Renal cortical epithelial cell (primary cell): ENCODE results near the gene KRT33A. TPM values are rescaled to one million over a fixed set of nuclear protein-coding genes. Genes with fewer than 3 reads are reported as not detected.

ENCODE experiments used
- DNase-seq: peaks from one replicate; pipeline ENCODE4 v3.0.0-alpha.2; 2011; ENCODE audit warnings: low read depth
- total RNA-seq: library from RNA; depleted of rRNA; stranded (reverse); fragments of >200 nt; gene quantifications from 2 replicates; pipeline ENCODE4 v1.2.3, GENCODE V29; 2014

KRT33A gene
- total RNA-seq, 1 donor from 2014 or later, result not detected

DNA sequence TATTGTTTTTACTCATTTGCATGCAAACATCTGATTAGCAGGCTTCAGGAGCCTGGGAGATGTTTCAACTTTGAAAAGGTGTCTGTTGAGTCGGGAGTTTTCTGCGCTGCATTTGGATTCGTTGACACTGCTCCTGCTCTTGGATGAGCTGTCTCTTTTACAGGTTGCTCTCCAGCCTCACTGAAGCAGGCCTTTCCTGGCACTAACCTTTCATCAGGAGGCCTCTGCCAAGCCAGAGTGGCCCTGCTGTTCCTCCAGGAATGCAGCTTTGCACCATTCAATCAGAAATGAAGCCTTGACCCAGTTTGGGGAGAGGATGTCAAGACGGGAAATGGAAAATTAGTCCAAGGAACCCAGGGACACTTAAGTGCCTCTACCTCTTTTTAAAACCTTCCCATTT, 47.6 kb downstream of the KRT33A start:
- DNase-seq, result no peak

DNA sequence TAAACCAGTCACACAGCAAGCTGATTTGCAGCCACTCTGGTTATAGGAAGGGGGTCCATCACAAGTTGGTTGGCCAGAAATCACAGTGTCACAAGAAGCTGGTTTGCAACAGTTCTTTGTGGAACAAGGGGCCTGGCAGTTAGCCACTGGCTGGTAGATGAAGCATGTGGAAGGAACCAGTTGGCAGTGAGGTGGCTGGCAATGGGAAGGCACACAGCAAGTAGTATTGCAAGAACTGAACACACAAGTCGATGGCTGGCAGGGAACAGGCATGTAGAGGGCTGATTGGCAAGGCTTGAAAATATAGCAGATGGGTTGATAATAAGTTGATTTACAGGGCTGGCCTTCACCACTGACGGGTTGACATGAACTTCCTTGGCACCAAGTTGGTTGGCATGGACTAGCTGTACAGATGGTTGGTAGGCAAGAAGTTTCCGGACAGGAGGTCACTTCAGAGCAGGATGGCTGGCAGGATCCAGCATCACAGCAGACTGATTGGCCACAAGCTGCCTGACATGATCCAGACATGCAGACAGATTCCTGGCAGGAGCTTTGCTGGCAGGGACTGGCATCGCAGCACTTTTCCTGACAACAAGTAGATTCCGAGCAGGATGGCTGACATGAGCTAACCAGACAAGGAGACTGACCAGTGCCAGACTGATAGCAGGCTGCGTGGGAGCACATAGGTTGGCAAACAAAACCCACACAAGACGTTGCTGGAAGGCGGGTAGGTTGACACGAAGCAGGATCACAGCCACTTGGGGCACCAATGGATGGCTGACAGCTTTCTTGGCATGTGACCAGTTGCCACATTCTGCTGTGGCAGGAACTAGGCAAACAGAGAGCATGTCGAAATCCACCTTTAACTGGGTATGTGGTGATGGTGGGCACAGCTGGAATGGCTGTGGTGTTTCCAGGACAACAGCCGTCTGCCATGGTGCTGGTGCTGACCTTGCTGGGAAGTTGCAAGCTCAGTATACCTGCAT, 48.4 kb downstream of the KRT33A start, which contains the start of gene KRTAP29-1:
Gene KRTAP29-1, minus strand, starts transcription at position 936 of the 986 bp plus-strand sequence. Its CDS starts 0 bp downstream, at position 936.
- no peak for DNase-seq

DNA sequence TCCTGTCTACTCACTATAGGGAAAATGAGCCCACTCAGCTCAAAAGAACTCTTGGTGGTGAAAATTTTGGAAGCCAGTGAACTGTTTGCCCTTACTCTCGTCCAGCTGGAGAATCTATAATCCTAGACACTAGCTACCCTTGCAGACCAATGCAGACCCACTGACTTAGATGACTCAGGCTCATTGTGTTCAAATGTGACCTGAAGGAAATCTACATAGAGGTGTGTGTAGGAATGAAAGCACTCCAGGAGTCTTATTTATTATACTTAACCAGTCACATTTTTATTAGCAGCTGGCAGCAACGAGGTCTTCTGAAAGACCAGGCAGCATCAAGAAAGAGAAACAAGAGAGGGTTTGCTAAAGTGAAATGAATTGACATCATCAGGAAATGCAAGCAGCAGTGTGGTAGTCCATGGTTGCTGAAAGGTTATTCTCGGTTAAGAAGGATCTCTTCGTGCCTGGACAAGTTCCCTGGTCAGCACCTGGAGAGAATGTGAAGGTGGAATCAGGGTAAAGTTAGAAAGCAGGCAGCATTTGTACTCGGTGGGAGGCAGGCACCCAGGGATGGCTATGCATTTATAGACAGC, 49.3 kb downstream of the KRT33A start:
- DNase-seq, result peak; percentile 71

DNA sequence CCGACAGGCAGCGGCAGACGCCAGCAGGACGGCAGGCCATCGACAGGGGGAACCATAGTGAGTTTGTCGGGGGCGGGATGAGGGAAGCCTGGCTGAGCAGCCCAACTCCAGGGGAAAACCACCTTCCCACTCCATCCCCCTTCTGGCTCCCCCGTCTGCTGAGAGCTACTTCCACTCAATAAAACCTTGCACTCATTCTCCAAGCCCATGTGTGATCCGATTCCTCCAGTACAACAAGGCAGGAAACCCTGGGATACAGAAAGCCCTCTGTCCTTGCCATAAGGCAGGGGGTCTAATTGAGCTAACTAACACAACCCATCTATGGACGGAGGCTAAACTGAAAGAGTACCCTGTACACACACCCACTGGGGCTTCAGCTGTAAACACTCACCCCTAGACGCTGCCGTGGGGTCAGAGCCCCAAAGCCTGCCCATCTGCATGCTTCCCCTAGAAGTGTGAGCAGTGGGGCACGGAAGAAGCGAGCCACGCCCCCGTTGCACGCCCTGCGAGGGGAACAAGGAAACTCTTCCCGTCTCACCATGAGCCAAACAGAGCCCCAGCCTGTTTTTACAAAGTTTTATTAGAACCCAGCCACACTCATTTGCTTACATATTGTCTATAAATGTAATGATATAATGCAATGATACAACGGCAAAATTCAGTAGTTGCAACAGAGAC, 52.0 kb downstream of the KRT33A start:
- DNase-seq, result no peak

DNA sequence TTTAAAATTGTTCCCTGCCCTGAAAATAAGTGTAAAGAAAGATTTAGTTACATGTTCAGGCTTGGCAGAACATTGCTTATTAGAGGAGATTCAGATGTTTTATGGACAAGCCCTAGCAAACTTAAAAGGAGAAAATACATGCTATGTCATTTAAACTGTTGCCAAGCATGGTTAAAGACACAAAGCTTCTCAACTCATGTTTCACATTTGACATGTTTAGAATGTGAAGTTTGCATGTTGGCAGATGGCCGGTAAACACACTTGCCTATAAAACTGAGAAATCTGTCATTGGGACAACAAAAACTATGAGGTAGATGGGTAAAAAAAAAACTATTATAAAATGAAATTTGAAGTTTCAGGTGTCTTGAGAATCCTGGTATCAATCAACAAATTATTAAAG, 53.8 kb downstream of the KRT33A start:
- no peak for DNase-seq

Other genes with a start within 250 kb of the KRT33A start
- gene KRTAP4-16, start 248.6 kb downstream of the KRT33A start, total RNA-seq, result not detected in 2 replicates
- gene KRTAP4-9, start 245.4 kb downstream of the KRT33A start, total RNA-seq, result not detected in 2 replicates
- not detected in 2 replicates for gene KRTAP4-11, start 232.5 kb downstream of the KRT33A start, total RNA-seq
- not detected in 2 replicates for gene KRTAP4-12, start 226.6 kb downstream of the KRT33A start, total RNA-seq
- gene KRTAP4-6, start 210.3 kb downstream of the KRT33A start, total RNA-seq, result not detected in 2 replicates
- gene KRTAP4-5, start 201.0 kb downstream of the KRT33A start, total RNA-seq, result not detected in 2 replicates
- gene KRTAP4-4, start 190.1 kb downstream of the KRT33A start, total RNA-seq, result not detected in 2 replicates
- gene KRTAP4-3, start 182.6 kb downstream of the KRT33A start, total RNA-seq, result not detected in 2 replicates
- not detected in 2 replicates for gene KRTAP4-2, start 172.6 kb downstream of the KRT33A start, total RNA-seq
- not detected in 2 replicates for gene KRTAP4-1, start 165.9 kb downstream of the KRT33A start, total RNA-seq
- not detected in 2 replicates for gene KRTAP9-1, start 160.9 kb downstream of the KRT33A start, total RNA-seq
- gene KRTAP9-2, start 124.2 kb downstream of the KRT33A start, total RNA-seq, result not detected in 2 replicates
- gene KRTAP9-3, start 118.4 kb downstream of the KRT33A start, total RNA-seq, result not detected in 2 replicates
- gene KRTAP9-8, start 112.8 kb downstream of the KRT33A start, total RNA-seq, result not detected in 2 replicates
- gene KRTAP9-4, start 101.1 kb downstream of the KRT33A start, total RNA-seq, result not detected in 2 replicates
- not detected in 2 replicates for gene KRTAP9-9, start 95.4 kb downstream of the KRT33A start, total RNA-seq
- gene KRTAP9-6, start 85.5 kb downstream of the KRT33A start, total RNA-seq, result not detected in 2 replicates
- not detected in 2 replicates for gene KRTAP9-7, start 75.1 kb downstream of the KRT33A start, total RNA-seq
- gene KRTAP29-1, start 48.0 kb downstream of the KRT33A start, total RNA-seq, result not detected in 2 replicates
- not detected in 2 replicates for gene KRTAP16-1, start 41.5 kb downstream of the KRT33A start, total RNA-seq
- gene KRTAP17-1, start 35.1 kb downstream of the KRT33A start, total RNA-seq, result not detected in 2 replicates
- not detected in 2 replicates for gene KRT33B, start 19.0 kb upstream of the KRT33A start, total RNA-seq
- gene KRT34, start 31.5 kb upstream of the KRT33A start, total RNA-seq, result 0.05 and 26.4 TPM in 2 replicates
- gene KRT31, start 46.8 kb upstream of the KRT33A start, total RNA-seq, result not detected in 2 replicates
- gene KRT37, start 73.8 kb upstream of the KRT33A start, total RNA-seq, result not detected in 2 replicates
- not detected in 2 replicates for gene KRT38, start 90.2 kb upstream of the KRT33A start, total RNA-seq
- not detected in 2 replicates for gene KRT32, start 116.6 kb upstream of the KRT33A start, total RNA-seq
- not detected in 2 replicates for gene KRT35, start 130.3 kb upstream of the KRT33A start, total RNA-seq
- gene KRT36, start 139.1 kb upstream of the KRT33A start, total RNA-seq, result not detected in 2 replicates
- gene KRT13, start 154.8 kb upstream of the KRT33A start, total RNA-seq, result not detected in 2 replicates
- 0.99 and 2.8 TPM in 2 replicates for gene KRT15, start 168.1 kb upstream of the KRT33A start, total RNA-seq
- 844 and 5,183 TPM in 2 replicates for gene KRT19, start 177.5 kb upstream of the KRT33A start, total RNA-seq
- gene KRT9, start 221.2 kb upstream of the KRT33A start, total RNA-seq, result not detected in 2 replicates
- gene KRT14, start 236.1 kb upstream of the KRT33A start, total RNA-seq, result 0.25 and 4.2 TPM in 2 replicates